Measurements from ENCODE around the gene SHB.
"Not testable (repeated sequence)": the region's sequence is repeated elsewhere in the genome, so short reads cannot be mapped to it uniquely, and the experiment has no call there.

SHB gene

DNA sequence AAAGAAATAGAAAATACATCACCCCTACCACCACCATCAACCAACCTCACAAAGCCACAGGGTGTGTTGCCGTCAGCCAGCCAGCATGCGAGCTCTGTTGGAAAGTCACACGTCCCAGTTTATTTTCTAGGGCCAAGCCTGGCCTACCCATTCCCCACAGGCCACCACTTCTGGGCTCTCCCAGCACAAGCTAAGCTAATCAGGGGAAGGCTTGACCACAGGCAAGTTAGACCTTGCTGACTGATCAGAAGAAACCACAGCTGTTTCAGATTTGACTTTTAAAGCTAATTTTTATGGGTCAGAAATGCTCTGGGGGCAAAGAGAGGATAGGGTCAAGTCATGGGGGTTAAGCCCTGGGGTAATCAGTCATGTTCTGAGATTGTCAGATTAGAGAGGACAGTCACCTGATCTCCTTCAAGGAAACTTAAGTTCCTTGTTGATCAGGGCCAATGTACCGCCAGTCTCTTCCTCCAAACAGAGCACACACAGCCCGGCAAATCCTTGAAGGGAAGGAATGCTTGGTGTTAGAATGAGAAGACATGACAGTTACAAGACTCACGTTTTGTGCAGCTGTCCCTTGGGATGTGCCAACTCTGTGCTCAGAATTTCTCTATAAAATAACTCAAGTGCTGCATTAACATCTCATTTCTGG lies 7.6 kb downstream of the SHB start:
- no peak for DNase-seq

DNA sequence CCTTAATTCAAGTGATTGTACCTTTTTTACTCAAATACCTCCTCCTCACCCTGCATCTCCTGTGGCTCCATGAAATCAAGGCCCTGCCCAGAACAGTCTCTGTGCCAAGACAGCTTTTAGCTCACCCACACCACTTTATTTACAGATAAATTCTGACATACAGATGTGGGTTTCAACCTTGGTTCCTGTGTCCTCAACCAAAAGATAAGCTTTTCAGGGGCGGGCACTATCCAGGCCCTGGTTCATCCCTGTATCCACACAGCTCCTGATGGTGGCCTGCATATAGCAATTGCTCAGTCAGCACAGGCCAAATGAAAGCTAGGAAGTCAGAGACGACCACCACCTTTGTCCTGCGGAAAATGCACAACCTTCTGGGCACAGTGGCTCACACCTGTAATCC lies 8.3 kb downstream of the SHB start:
- no peak for DNase-seq

DNA sequence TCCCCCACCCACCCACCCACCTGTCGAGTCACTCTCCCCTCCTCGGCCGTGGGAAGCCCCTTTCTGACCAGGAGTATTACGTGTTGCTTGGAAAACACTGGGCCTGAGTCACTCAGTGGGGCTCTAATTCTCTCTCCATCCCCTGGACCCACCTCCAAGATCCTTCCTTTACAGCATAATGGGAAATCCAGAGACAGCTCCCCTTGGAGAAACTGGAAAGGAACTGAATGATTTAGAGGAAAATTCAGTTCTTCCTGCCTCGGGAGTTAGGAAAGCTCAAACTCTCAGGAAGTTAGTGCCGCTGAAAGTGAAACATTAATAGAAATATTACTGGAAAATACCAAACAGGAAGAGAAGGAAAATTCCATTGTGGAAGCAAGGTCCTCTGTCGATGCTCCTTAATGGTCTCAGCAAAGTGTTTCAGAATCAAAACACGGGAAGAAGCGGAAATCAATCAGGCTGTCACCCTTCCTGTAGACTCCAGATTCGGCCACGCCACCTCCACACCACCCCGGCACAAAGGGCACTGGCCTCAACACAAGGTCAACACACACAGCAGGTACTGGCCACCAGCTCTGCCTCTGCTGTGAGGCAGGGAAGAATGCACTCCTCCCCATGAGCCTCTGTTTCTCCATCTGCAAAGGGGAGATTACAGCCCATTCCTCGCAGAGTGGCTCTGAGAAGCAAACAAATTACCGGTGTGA lies 9.6 kb downstream of the SHB start:
- DNase-seq, result no peak

DNA sequence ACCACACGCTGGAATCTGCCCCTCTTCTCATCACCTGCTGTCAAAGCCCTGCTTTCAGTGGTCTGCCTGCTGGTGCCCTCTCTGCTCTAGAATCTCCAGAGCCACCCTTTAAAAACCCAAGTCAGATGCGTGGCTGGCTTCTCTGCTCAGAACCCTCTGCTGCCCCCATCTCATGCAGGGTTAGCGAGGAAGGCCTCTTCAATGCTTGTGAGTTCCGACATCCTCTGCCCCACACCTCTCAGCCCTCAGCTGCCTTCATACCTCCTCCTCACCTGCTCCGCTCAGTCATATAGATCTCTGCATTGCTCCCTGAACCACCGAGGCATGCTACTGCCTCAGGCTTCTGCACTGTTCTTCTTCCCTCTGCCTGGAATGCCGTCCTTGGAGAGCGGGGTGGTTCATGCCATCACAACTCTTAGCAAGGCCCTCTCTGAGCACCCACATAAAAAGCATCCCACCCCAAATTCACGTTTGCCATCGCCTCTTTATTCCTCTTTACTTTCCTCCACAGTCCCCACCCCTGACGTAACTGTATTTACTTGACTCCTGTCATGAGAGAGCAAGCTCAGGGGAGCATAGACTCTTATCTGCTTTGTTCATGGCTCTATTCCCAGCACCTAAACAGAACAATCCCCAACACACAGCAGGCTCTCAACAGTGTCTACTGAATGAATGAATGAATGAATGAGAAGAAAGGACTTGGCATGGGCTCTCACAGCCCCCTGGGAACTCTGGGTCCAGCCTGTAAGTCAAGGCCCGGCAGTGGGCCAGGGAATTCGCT lies 10.4 kb downstream of the SHB start:
- no peak for DNase-seq

DNA sequence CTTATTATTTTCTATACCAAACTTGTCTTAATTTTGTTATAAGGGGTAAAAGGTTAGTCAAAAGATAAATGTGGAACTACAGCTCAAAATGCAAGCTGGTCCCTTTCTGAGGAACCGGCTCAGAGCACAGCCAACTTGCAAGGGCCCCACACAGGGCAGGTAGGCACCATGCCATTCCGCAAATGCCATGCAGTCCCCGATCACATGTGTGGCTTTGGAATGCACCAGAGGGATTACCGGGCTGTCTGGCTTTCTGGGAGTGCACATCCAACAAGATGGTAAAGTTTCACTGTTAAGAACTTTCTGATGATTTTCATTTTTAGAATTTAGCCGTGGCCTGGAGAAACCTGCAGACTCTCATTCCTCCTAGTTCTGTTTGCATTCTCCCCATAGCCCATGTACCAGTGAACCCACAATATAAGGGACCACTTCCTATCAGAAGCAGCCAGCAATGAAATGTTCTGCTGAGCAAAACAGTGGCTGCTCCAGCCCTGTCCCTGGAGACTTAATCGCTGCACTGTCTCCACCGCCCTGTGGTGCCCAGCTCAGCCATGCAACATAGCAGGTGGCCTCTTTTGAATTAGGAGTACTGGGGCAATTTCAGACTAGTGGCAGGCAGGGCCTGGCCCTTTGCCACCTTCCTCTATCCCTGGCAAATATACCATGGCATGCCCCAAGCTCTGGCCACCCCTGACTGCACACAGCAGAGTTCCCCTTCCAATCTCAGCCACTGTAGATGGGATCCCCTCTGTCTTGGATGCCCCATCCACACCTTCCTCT lies 11.4 kb downstream of the SHB start:
- no peak for DNase-seq

DNA sequence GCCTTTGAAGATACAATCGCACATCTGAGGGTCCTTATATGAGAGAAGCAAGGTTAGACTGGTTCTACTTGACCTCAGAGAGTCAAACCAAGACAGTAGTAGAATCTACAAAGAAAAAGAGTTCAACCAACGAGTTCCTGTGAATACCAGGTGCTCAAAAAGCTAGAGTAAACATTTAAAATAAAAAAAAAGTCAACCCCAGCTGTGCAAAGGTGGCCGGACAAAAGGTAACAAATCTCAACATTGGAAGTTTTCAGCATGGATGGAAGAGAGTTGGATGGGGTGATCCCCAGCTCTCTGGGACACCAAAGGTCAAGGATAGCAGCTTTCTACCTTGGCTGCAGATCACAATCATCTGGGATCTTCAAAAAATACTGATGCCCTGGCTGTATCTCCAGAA lies 14.4 kb downstream of the SHB start:
- no peak for DNase-seq

DNA sequence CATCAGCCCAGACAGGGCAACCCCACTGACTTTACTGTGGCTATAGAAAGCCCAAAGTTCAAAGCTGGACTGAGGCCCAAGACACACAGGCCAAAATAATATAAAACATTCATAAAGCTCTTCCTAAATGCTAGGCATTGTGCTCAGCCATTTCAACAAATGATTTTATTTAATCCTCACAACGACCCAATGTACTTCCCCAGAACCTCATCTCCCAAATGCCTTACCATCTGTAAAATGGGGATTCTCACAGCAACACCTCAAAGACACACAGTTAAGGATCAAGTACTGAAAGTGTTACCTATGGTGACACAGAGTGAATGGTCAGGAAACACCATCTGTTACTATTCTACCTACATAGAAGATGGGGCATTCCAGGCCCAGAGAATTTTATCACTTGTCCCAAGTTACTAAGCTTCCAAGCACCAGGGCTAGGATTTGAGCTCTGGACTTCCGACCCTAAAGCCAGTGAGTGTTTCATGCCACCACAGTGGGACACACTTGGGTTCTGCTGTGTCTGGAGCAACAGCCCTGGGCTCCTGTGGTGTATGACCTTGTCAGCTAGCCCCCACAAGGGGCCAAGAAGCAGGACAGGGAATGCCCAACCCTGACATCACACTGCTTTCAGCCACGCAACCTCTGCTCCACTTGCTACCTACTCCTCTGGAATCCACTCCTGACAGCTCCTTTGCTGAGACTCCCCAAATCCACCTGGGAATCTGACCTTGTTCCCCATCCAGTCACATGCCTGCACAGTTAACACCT lies 15.1 kb downstream of the SHB start:
- DNase-seq, result no peak

DNA sequence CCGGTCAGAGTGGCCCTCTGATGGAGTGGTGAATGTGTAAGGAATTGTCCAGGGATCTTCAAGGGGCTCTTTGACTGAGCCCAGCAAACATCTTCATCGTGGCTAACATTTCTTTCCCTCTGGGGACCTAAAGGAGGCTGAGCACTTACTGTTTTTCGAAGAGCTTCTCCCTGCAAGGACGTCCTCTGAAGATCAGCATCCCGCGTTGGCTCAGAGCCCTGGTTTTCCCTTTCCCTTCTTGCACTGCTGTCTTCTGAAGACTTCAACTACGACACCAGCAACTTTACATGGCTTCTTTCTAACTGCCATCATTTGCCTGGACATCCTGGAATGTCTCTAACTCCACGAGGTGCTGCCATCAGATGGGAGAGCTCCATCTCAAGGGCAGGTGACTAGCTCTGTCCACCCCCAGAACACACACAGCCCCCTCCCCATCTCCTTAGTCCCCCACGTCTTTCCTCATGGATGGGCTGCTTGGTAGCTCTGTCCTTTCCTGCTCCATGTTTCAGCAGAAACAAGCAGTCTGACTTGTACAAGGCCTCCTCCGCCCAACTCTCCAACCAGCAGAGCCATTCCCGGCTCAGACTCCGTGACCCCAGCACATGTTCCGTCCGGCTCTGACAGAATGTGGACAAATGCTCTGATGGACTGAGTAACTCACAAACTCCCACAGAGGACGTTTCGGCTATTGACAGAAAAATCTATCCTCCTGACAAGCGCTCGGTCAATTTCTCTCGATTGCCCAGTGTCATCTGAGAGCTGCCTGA lies 17.1 kb downstream of the SHB start:
- no peak for DNase-seq

DNA sequence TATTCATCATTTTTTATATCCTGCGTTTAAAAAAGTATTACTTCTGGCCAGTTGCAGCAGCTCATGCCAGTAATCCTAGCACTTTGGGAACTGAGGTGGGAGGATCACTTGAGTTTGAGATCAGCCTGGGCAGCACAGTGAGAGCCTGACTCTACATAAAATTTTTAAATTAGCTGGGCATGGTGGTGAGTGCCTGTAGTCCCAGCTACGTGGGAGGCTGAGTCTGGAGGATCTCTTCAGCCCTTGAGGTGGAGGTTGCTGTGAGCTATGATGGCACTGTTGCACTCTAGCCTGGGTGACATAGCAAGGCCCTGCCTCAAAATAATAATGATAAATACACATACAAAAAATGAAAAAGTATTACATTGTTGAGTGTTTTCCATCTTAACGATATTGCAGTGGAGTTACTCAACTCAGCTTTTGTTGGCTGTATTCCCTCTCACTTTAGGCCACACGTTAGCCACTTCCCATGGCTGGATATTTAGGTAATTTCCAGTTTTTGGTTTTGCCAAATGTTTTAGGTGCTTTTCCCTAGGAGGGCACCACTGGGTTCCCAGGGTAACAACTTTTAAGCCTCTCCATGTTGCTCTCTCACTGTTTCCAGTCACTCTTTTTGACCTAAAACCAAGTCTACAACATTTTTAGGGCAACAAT lies 20.6 kb downstream of the SHB start:
- no peak for DNase-seq

DNA sequence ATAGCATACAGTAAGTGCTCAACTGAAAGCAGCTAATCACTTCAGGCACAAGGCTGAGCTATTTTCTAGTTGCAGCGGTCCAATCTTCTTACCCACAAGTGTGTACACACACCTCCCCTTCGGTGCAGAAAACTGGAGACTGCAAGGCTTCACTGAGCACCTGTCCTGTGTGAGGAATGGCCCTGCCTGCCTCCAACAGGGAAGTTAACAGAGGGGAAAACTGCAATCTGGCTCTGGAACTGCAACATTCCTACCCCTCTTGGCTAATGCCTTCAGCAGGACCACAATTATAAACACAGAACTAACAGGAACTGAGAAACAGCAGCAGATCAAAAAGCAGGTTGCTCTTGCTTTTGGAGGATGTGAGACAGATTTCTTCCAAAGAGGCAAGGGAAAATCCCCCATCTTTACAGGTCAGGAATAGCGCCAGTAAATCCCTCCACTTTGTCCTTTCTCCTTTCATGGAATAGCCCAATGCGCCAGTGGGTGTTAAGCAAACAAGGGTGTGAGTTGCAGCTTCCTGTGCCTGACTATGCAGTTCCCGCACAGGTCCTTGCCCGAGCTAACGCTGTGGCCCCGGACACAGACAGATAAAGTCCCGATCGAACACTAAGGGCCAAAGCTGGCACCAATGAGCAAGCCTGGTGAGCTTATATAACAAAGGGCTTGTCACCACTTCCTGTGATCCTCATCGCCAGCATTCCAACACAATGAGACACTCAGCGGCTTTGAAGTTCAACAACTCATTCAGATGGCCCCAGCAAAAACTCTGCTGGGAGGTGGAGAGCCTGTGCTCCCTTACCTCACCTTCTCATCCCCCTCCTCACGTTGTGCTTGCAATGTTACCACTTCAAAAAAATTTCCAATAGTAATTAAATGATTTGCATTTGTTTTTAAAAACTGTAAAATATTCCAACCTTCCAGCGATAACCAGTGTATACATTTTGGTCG lies 21.5 kb downstream of the SHB start:
- DNase-seq, result no peak

DNA sequence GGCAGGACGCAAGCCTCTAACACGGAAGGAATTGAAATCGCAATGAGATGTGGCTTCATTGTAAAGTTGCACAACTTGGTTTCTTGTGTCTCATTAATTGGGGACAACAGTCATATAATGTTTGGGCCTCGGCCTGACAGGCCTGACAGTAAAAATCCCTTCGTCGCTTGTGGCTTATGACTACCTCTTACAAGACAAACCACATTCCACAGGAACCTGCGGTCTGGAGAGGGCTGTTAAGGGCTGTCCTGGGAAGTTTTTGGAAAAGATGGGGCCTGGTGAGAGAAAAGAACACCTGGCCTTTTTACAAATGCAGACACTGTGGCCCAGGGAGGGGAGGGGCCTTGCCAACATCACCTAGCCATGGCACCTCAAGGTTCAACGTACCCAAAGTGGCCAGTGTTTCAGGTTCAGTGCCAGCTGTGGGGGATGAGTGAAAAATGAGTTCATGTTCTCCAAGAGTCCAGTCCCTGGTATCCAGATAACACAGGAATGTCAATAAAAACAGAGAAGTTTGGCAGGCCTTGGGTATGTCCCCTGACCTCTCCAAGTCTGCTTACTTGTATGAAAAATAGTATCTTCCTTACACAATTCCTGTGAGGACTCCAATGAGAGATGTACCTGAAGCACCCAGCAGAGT lies 22.2 kb downstream of the SHB start:
- DNase-seq, result no peak

DNA sequence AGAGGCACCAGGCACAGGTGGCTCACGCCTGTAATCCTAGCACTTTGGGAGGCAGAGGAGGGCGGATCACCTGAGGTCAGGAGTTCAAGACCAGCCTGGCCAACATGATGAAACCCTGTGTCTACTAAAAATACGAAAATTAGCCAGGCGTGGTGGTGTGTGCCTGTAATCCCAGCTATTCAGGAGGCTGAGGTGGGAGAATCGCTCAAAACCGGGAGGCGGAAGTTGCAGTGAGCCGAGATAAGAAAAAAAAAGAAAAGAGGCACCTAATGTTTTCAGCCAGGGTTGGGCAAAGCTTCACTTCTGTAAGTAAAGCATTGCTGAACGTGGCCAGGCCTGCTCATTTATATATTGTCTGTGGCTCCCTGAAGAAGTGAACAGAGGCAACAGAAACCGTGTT lies 23.1 kb downstream of the SHB start:
- not testable (repeated sequence) for DNase-seq

DNA sequence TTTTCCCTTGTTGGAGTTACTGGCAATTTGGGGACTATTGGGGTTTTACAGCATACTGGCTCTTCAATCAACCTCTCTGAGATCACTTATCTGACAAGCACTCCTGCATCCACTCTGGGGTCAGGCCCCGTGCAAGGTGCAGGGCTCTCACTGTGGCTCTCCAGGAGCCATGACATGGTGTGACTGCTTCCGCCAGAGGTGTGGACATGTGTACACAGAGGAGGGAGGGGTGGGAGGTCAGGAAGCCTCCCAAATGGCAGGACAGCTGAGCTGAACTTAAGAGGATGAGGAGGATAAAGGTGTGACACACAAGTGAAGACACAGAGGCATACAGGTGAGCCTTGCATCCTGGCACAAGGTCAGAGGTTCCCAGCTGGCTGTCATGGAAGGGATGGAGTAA lies 24.3 kb downstream of the SHB start:
- no peak for DNase-seq

DNA sequence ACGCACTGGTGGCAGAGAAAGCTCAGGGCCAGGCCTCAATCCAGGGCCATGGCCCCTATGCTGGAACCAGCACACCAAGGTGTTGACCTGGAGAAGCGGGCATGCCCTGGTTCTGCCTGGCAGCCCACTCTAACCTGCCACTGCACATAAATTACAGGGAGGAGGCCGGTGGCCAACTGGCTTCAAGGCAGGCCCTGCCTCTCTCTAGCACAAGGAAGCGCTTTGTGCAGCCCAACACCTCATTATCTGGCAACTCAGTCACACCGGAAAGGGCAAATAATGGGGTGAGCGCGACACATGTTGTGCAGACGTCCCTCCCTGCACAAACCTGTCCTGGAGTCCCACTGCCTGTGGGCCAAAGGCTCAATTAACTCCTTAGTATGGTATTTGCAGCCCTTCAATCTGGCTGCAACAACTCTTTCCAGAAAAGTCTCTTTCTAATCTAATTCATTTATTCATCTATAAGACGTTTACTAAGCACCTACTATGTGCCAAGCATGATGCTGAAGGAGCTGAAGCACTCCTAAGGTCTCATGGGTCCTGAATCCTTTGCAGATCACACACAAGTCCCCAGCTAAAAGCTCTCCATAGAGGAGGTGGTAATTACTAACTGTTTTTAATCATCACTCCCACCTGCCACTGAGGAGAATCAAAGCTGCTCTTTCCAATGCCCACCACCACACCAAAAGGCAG lies 24.9 kb downstream of the SHB start:
- no peak for DNase-seq

DNA sequence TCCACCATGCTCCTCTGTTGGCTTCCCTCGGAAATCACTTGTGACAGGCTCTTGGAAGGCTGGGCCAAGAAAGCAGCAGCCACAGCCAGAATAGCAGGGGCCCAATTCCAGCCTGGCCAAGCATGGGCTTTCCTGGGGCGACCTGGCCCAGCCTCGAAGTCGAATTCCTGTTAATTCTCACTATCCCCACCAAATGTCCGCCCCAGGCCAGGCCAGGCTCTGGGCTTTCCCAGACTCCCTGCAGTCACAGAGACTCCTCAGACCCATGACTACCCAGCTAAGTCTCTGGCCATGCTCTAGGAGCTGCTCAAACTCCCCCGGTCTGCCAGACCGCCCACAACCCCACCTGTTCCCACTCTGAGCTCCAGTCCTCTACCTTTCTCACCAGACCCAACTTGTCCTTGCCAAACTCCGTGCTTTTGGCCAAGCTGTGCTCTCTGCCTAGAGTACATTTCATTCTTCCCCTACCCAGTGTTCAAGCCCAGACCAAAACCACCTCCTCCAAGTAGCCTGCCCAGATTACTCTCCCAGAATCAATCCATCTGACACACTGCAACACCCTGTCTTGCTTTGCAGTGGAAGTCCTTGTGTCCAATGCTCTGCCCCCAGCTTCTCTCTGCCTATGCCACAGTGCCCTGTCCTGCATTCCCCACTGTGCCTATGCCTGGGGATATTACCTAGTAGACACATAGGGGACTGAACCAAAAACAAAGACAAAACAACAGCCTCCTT lies 26.2 kb downstream of the SHB start:
- DNase-seq, result no peak

DNA sequence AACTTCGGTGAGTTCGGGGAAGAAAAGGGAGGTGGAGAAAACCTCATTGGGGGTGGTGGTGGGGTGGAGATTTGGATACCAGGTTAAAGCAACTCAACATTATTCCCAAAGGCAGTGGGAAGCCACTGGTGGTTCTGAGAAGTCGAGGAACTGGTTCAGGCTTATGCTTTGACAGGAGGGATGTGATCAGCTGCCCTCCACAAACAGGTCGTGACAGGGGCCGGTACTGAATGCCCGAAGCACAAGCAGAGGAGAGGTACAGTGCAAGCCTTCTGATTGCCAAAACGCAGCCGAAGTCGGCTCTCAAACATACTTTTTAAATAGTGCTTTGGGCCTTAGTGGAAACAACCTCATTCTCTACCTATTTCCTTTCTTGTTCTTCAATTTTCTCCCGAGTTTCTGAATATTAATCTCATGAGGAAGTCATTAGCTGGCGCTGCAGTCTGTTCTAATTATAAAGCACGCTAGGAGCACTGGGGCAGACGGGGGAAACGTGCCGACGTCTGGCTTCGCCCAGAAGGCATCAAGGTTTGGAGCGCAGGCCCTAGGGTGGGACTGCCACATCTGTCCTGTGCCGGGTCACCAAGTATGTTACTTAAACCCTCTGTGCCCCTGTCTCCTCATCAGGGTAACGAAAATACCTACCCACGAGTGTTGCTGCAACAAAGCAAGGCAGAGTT lies 27.3 kb downstream of the SHB start:
- no peak for DNase-seq

DNA sequence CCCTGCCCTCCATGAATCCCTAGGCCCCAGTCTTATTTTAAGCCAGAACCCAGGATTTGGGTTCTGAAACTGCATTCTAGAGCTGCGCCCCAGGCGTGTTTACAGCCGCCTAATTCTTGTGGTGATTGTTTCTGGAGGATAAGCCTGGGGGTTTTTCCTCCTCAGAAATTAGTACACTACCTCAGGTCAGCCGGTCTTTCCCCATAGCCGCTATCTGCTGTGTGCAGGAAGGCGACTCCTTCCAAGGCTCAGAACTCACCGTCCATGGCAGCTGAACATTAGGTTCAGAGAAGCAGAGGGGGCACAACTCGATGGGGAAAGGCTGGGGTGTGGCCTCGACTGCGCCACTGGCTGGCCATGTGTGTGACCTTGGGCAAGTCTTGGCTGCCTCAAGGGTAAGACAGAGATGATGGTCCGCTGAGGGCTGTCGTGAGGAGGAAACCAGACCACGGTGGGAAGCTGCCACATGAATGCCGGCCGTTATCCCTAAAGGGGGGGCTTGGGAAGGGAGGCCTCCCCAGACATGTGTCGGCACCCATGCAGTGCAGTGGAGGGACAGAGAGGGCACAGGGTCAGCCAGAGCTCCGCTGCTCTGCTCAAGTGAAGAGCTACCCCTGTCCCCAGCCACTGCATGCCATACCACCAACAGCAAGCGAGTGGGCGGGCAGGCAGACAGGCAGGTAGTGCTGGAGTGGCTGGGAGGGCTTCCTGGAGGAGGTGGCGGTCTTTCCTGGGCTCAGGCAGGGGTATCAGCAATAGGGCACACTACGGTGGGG lies 28.9 kb downstream of the SHB start:
- no peak for DNase-seq
